HEK293T (cell line): ENCODE measurements around the gene AMOTL2.

Experiments
- CTCF ChIA-PET: fragments of 350-600 bp; formaldehyde crosslinking; extraction: SDS; loops from one replicate; lab custom pipeline; 2021; ENCODE audit warnings: antibody characterized with exemption, inconsistent platforms; lab: Yijun Ruan, JAX
- POLR2A ChIA-PET: fragments of 350-600 bp; formaldehyde crosslinking; extraction: SDS; loops from one replicate; lab custom pipeline; 2020; ENCODE audit warnings: antibody characterized with exemption, inconsistent platforms; lab: Yijun Ruan, JAX
- DNase-seq: peaks from one replicate; pipeline ENCODE4 v3.0.0; 2012; ENCODE audit warnings: mixed read lengths; ENCODE audit errors: extremely low spot score
- ARNT ChIP-seq: fragments of 450-650 bp; IDR thresholded peaks from 2 replicates; pipeline ENCODE4 v1.6.1; 2017; ENCODE audit warnings: mild to moderate bottlenecking
- BHLHE40 ChIP-seq: fragments of 450-650 bp; IDR thresholded peaks from 2 replicates; pipeline ENCODE4 v1.6.1; 2016; ENCODE audit warnings: mild to moderate bottlenecking, moderate library complexity, borderline replicate concordance
- CTBP1 ChIP-seq: fragments of 450-650 bp; IDR thresholded peaks from 2 replicates; pipeline ENCODE4 v1.6.1; 2016; ENCODE audit warnings: borderline replicate concordance
- ELF4 ChIP-seq: fragments of 450-650 bp; IDR thresholded peaks from 2 replicates; pipeline ENCODE4 v1.6.1; 2017; ENCODE audit warnings: antibody characterized with exemption
- FOXA1 ChIP-seq: fragments of 450-650 bp; IDR thresholded peaks from 2 replicates; pipeline ENCODE4 v1.6.1; 2016; ENCODE audit warnings: mild to moderate bottlenecking
- FOXK2 ChIP-seq: fragments of 450-650 bp; IDR thresholded peaks from 2 replicates; pipeline ENCODE4 v1.6.1; 2016; ENCODE audit warnings: mild to moderate bottlenecking
- FOXM1 ChIP-seq: fragments of 450-650 bp; IDR thresholded peaks from 2 replicates; pipeline ENCODE4 v1.6.1; 2017; ENCODE audit warnings: mild to moderate bottlenecking, borderline replicate concordance
- HDGF ChIP-seq: fragments of 450-650 bp; IDR thresholded peaks from 2 replicates; pipeline ENCODE4 v1.6.1; 2017; ENCODE audit warnings: antibody characterized with exemption, borderline replicate concordance
- L3MBTL2 ChIP-seq: fragments of 450-650 bp; conservative IDR thresholded peaks from 2 replicates; pipeline ENCODE4 v1.6.1; 2016; ENCODE audit warnings: mild to moderate bottlenecking
- LEF1 ChIP-seq: fragments of 450-650 bp; IDR thresholded peaks from 2 replicates; pipeline ENCODE4 v1.6.1; 2017; ENCODE audit warnings: mild to moderate bottlenecking, borderline replicate concordance
- NFRKB ChIP-seq: fragments of 450-650 bp; IDR thresholded peaks from 2 replicates; pipeline ENCODE4 v1.6.1; 2016; ENCODE audit warnings: mild to moderate bottlenecking, moderate library complexity
- SP1 ChIP-seq: fragments of 450-650 bp; IDR thresholded peaks from 2 replicates; pipeline ENCODE4 v1.6.1; 2017
- SUZ12 ChIP-seq: fragments of 450-650 bp; IDR thresholded peaks from 2 replicates; pipeline ENCODE4 v1.6.1; 2016; ENCODE audit warnings: mild to moderate bottlenecking
- TARDBP ChIP-seq: fragments of 450-650 bp; IDR thresholded peaks from 2 replicates; pipeline ENCODE4 v1.6.1; 2016
- ZNF384 ChIP-seq: fragments of 450-650 bp; IDR thresholded peaks from 2 replicates; pipeline ENCODE4 v1.6.1; 2016
- TF ChIP-seq, protein P1 (sequence below): fragments of 450-650 bp; IDR thresholded peaks from 2 replicates; pipeline ENCODE4 v1.6.1; 2016

AMOTL2 gene

DNA sequence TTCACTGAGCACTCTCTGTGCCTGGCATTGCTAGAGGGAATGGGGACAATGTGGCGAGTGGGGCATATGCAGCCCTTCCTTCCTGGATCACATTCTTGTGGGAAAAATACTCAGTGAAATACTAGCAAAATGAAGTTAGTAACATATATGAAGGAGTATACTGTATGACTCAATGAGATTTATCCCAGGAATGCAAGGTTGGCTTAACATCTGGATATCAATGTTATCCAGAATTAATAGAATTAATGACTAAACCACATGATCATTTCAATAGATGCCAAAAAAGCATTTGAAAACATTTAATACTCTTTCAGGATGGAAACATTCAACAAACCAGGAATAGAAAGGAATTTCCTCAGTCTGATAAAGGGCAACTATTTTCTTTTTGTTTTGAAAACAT is 27.5 kb downstream of the AMOTL2 start:
- CTCF ChIA-PET = no interaction called here
- POLR2A ChIA-PET = no interaction called here
- DNase-seq = no peak
- no peak for TF ChIP-seq FOXK2
- no peak for TF ChIP-seq LEF1
- TF ChIP-seq, protein P1, sequence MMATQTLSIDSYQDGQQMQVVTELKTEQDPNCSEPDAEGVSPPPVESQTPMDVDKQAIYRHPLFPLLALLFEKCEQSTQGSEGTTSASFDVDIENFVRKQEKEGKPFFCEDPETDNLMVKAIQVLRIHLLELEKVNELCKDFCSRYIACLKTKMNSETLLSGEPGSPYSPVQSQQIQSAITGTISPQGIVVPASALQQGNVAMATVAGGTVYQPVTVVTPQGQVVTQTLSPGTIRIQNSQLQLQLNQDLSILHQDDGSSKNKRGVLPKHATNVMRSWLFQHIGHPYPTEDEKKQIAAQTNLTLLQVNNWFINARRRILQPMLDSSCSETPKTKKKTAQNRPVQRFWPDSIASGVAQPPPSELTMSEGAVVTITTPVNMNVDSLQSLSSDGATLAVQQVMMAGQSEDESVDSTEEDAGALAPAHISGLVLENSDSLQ = no peak
- no peak for TF ChIP-seq HDGF
- no peak for TF ChIP-seq ZNF384
- TF ChIP-seq ARNT = no peak
- TF ChIP-seq NFRKB = no peak
- no peak for TF ChIP-seq FOXA1
- TF ChIP-seq TARDBP = no peak
- no peak for TF ChIP-seq SUZ12
- TF ChIP-seq SP1 = no peak
- no peak for TF ChIP-seq BHLHE40
- no peak for TF ChIP-seq L3MBTL2
- TF ChIP-seq ELF4 = no peak
- no peak for TF ChIP-seq FOXM1

DNA sequence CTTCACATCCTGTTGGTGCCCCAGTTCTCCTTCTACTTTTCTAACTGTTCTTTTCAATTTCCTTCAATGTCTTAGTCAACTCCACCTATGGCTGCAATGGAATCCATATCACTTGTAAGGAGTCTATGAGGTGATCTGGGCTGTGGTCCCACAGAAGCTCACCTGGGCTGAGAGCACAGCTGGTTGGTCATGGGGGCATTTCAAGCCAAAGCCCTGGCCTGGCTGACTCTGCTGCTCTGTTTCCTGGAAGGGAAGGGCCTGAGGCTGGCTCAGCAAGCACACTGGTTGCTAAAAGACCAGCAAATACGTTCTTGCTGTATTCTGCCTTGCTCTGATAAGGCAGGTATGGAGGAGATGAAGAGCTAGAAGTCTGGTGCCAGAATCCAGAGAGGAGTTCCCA is 29.0 kb downstream of the AMOTL2 start:
- CTCF ChIA-PET = no interaction called here
- DNase-seq = no peak
- POLR2A ChIA-PET = interaction anchor here (1.1 kb wide), 1 partner anchor 19 kb away, joined by 3 read pairs; no protein-coding TSS in a partner anchor
- no peak for TF ChIP-seq CTBP1

DNA sequence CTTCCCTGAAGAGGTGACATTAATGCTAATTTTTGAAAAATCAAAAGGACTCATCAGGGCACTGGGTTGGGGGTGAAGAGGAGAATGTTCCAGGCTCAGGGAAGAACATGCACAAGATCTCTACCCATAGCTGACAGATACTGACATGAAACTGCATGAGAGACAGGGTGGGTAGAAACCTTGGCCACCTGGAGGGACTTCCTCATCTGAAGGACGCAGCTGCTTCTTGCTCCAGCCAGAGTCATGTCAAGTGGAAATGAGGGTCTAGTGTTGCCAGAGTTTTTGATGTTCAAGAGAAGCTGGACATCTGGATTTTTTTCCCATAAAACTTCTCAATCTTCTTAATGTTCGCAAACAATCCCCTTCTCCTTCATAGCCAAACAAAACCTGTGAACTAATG is 29.7 kb downstream of the AMOTL2 start:
- ChIA-PET CTCF (no interaction called here), POLR2A (interaction anchor here (1.1 kb wide), 1 partner anchor 19 kb away, joined by 3 read pairs; no protein-coding TSS in a partner anchor)
- TF ChIP-seq L3MBTL2 (no peak), FOXA1 (no peak), NFRKB (no peak), FOXK2 (no peak), SUZ12 (no peak), SP1 (no peak), CTBP1 (no peak), TARDBP (no peak), HDGF (no peak), BHLHE40 (no peak), ZNF384 (no peak), ELF4 (no peak)
- TF ChIP-seq, protein P1 = no peak
- no peak for DNase-seq

DNA sequence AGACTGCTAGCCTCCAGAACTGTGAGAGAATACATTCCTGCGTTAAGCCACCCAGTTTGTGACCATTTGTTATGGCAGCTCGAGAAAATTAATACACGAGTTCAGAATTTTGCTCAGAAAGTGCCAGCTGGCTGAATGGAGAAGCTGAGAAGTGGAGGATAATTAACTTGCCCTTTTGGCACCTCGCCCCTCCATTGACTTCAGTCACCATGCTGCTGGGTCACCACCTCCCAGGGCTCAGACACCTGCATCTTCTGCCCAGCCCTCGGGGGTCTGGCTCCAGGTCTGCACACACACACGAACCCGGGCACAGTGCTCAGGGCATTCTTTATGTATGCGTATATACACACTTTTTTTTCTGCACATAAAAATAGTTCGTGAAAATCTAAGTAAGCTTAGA is 32.0 kb downstream of the AMOTL2 start:
- DNase-seq = no peak
- CTCF ChIA-PET = no interaction called here
- POLR2A ChIA-PET = no interaction called here
- no peak for TF ChIP-seq FOXK2
- no peak for TF ChIP-seq ELF4
- no peak for TF ChIP-seq HDGF
- no peak for TF ChIP-seq BHLHE40
- no peak for TF ChIP-seq CTBP1
- TF ChIP-seq L3MBTL2 = no peak
- no peak for TF ChIP-seq LEF1
- TF ChIP-seq ARNT = no peak
- no peak for TF ChIP-seq ZNF384
- TF ChIP-seq, protein P1 = no peak
- no peak for TF ChIP-seq NFRKB
- TF ChIP-seq FOXM1 = no peak

DNA sequence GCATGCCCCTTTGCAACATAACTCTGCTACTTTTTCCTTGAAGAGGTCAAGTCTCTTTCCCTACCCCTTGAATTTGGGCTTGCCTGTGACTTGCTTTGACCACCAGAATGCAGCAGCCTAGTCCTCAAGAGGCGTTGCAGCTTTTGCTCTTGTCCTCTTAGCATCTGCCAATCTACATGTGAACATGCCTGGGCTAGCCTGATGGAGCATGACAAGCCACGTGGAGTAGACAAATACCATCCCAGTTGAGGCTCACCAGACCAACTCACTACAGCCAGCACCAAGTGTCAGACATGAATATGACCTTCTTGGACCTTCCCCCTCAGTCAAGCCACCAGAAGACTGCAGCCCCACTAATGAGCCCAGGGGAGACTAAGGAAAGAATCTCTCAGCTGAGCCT is 32.9 kb downstream of the AMOTL2 start:
- no peak for DNase-seq
- CTCF ChIA-PET = interaction anchor here (0.8 kb wide), 1 partner anchor 9 kb away, joined by 3 read pairs; no protein-coding TSS in a partner anchor
- POLR2A ChIA-PET = no interaction called here
- no peak for TF ChIP-seq FOXA1
- TF ChIP-seq TARDBP = no peak
- no peak for TF ChIP-seq HDGF

DNA sequence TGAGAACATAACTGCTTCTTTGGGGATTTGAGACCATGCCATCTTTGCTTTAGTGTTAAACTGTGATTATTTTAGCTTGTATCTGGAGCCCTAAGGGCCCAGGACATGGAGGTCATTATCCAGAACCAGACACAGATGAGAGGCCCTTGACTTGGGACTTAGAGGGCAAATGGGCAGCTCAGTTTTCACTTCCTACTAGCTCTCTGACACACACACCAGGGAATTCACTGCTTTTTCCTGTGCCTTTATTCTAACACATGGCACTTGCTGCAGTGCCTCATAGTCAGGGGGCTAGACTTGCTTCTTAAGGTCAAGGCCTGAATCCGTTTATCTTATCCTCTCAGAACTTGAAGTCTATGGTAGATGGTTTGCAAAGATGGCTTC is 33.3 kb downstream of the AMOTL2 start:
- ChIA-PET POLR2A (no interaction called here), CTCF (interaction anchor here (0.8 kb wide), 1 partner anchor 9 kb away, joined by 3 read pairs; no protein-coding TSS in a partner anchor)
- TF ChIP-seq SUZ12 (no peak), SP1 (no peak), BHLHE40 (no peak), ELF4 (no peak), L3MBTL2 (no peak)
- DNase-seq = no peak

DNA sequence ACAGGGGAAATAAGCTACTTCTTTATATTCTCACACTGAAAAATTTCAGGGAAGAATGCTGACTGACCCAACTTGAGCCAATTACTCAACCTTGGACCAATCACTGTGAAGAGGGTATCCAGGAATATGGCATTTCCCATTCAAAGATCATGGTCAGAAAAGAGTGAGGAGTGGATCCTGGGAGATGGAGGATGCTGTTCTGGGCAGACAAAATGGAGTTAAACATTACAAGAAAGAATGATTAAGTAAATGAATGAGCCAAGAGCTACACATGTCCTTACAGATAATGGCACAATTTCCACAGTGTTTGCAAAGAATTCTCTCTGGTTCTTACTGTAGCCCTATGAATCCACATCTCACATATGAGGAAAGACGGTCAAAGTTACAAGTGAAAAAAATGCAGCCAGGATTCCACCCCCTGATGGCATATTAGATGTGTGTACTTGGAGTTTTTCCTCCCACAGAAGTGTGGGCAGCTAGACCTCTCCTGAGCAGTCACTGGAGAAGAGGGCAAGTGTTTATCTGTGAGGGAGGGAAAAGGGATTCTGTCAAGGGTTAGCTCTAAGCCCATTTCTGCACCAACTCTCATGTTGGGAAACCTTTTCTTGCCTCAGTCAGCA is 33.8 kb downstream of the AMOTL2 start:
- TF ChIP-seq BHLHE40 = no peak
- TF ChIP-seq ZNF384 = no peak
- no peak for TF ChIP-seq CTBP1
- no peak for TF ChIP-seq LEF1
- TF ChIP-seq, protein P1 = no peak
- TF ChIP-seq NFRKB = no peak
- no peak for TF ChIP-seq FOXA1
- TF ChIP-seq ELF4 = no peak
- no peak for TF ChIP-seq FOXK2
- no peak for TF ChIP-seq L3MBTL2
- no peak for TF ChIP-seq SP1
- TF ChIP-seq SUZ12 = no peak
- TF ChIP-seq FOXM1 = no peak
- no peak for TF ChIP-seq ARNT
- TF ChIP-seq TARDBP = no peak
- TF ChIP-seq HDGF = no peak
- no peak for DNase-seq
- CTCF ChIA-PET = interaction anchor here (0.8 kb wide), 1 partner anchor 8 kb away, joined by 3 read pairs; no protein-coding TSS in a partner anchor
- POLR2A ChIA-PET = interaction anchor here (1.1 kb wide), 1 partner anchor 24 kb away, joined by 3 read pairs; no protein-coding TSS in a partner anchor
